Inferior parietal cortex (tissue), 1 donor: ENCODE measurements around the gene BOLA2B.

Experiments
- DNase-seq: peaks from one replicate; pipeline ENCODE4 v3.0.0-alpha.2; 2016; ENCODE audit errors: extremely low spot score

BOLA2B gene

DNA sequence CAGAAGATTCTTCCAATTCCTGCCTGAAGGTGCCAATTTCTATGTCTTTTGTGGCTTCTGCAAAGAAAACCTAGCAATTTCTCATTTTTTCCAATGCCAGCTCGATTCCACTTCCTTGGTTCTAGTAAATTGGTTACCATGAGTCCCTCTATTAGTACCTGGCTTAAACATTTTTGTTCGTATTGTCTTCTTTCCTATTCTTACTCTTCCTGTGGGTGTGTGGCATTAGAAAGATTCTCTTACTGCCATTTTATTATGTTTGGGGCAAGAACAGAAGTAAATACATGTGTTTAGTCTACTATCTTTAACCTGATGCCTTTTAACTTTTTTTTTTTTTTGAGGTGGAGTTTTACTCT is 50.1 kb downstream of the BOLA2B start:
- no peak for DNase-seq
